Measurements from ENCODE around the gene JUND.
"Not testable (repeated sequence)": the region's sequence is repeated elsewhere in the genome, so short reads cannot be mapped to it uniquely, and the experiment has no call there.

JUND gene

GRCh38 chr19:18281082-18282020, at the start of gene JUND:
TSS of gene JUND (minus strand) at chr19:18281622. CDS start at chr19:18281484, 138 bp downstream.
- DNase-seq (ENCODE audit: low read depth in 4 of 4, low spot score in 1 of 4), result peak; percentile 92 to 98 (median 94)

DNA sequence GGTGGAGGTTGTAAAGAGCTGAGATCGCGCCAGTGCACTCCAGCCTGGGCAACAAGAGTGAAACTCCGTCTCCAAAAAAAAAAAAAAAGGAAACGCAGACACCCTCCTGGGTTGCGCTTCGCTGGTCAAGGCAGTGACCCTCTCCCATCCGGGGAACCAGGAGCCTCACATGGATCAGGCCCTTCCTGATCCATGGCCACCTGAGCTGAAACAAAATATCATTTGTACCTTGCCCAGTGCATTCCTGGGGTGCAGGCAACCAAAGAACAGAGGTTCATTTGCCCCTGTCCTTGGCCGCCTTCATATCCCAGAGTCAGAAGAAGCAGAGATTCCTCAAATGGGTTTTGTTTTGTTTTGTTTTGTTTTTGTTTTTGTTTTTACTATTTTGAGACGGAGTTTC, 49.4 kb upstream of the JUND start:
- DNase-seq (ENCODE audit: low read depth in 4 of 4, low spot score in 1 of 4), result no peak

GRCh38 chr19:18329035-18329376, 47.6 kb upstream of the JUND start:
- DNase-seq (ENCODE audit: low read depth in 4 of 4, low spot score in 1 of 4), result no peak

DNA sequence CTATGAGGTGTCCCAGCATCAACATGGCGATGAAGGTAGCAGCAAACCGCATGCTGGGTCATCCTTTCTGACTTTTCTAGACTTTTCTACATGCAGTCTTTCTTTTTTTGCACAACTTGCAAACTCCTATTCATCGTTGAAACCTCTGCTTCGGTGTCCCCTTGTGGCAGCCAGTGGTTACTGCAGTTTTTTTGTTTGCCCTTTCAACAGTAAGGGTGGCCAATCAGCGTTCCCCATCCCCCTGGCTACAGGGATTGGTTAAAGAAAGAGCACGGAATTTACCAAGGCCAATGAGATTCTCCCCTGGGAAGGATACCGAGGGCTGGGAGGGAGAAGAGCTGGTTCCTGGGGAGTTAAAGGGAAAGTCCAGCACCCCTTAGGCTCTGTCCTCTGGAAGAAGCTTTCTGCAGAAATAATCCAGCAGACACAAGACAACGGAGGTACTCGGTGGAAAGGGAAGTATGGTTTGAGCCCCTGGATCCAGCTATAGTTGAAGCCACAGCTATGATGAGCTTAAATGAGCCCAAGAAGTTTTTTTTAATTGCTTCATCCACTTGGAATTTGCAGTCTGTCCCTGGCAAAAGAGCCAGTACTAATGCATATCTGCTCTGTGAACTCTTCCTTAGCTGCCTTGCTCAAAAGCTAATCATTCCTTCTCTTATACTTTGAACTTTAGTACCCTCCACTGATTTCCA, 47.1 kb upstream of the JUND start:
- peak; percentile 52 to 83 (median 62) for DNase-seq (ENCODE audit: low read depth in 4 of 4, low spot score in 1 of 4)

- no peak for DNase-seq (ENCODE audit: low read depth in 4 of 4, low spot score in 1 of 4)
Measured at GRCh38 chr19:18326772-18327171, 45.4 kb upstream of the JUND start.

DNA sequence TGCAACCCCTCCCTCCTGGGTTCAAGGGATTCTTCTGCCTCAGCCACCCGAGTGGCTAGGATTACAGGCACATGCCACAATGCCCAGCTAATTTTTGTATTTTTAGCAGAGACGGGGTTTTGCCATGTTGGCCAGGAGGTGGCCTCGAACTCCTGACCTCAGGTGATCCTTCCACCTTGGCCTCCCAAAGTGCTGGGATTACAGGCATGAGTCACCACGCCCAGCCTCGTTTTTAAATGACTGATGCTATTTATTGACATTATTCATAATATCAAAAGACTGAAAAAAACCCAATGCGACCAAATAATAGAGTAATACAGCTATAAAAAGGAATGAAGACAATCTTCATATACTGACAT, 42.9 kb upstream of the JUND start:
- not testable (repeated sequence) for DNase-seq (ENCODE audit: low read depth in 4 of 4, low spot score in 1 of 4)

- DNase-seq (ENCODE audit: low read depth in 4 of 4, low spot score in 1 of 4), result peak; percentile 97 to 99 (median 98)
Measured at GRCh38 chr19:18322759-18323460, 41.5 kb upstream of the JUND start, which contains the start of gene LSM4. TSS of gene LSM4 (minus strand) at chr19:18323076. CDS start at chr19:18323020, 56 bp downstream.

DNA sequence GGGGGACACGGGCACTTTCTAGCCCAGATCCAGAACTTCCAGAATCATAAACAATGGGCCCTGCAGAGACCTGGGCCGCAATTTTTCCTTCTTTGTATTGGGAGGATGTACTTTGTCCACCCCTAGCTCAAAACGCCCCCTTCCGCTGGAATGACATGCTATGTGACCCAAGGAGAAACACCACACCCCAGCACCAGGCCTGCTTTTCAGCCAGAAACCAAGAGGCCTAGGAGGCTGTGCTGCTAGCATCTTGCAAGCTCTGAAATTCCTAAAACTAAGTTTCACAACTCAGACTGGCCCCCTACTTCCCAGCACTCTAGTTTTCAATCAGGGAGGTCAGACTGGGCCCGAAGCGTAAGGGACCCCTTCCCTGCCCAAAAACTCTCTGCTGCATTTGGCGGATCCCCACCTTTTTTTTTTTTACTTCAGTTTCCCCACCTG, 40.9 kb upstream of the JUND start:
- DNase-seq (ENCODE audit: low read depth in 4 of 4, low spot score in 1 of 4), result no peak

GRCh38 chr19:18321734-18322102, 40.3 kb upstream of the JUND start:
- no peak for DNase-seq (ENCODE audit: low read depth in 4 of 4, low spot score in 1 of 4)

- DNase-seq (ENCODE audit: low read depth in 4 of 4, low spot score in 1 of 4), result no peak
Measured at GRCh38 chr19:18320865-18321733, 39.7 kb upstream of the JUND start.

DNA sequence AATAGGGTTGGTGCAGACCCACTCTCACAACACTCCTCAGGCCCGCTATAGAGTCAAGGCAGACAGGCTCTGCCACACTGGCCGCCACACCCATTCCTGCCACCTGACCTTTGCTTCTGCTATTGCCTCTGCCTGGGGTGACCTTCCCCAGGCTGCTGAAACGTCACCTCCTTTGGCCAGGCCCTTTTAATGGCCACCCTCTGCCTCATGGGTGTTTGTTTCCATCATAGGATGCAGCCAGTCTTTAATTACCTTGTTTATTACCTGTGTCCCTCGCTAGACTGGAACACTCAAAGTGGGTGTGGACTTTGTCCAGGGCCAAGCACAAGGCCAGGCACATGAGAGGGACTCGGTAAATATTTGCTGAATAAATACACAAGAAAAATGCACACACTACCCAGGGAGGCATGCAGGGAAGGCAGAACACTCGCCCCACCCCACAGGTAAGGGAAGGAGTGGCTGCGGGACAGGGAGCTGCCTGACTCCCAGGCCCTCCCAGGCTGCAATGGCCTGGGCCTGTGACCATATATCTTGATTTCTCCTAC, 38.2 kb upstream of the JUND start:
- no peak for DNase-seq (ENCODE audit: low read depth in 4 of 4, low spot score in 1 of 4)

GRCh38 chr19:18317961-18318800, 36.8 kb upstream of the JUND start:
- no peak for DNase-seq (ENCODE audit: low read depth in 4 of 4, low spot score in 1 of 4)

GRCh38 chr19:18313398-18313797, 32.0 kb upstream of the JUND start:
- DNase-seq (ENCODE audit: low read depth in 4 of 4, low spot score in 1 of 4), result no peak

- DNase-seq (ENCODE audit: low read depth in 4 of 4, low spot score in 1 of 4), result no peak
Measured at GRCh38 chr19:18312092-18312534, 30.7 kb upstream of the JUND start.

GRCh38 chr19:18311502-18312091, 30.2 kb upstream of the JUND start:
- no peak for DNase-seq (ENCODE audit: low read depth in 4 of 4, low spot score in 1 of 4)

DNA sequence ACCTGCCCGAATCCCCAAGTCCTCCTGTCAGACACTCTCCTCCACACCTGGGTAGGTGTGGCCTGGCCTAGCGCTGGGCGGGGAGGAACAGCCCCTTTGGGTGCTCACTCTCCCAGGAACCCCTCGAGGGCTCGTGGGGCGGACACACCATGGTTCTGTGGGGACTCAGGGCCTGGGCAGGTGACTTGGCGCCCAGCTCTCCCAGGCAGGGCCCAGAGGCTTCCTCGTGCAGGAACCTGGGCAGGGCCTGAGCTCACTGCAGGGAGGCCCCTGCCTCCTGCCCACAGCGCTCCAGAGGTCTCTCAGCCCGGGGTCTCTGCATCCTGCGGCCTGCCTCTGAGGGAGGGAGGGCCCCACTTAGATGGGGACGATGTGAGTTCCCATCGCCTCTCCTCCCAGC, 29.5 kb upstream of the JUND start:
- DNase-seq (ENCODE audit: low read depth in 4 of 4, low spot score in 1 of 4), result no peak

- no peak for DNase-seq (ENCODE audit: low read depth in 4 of 4, low spot score in 1 of 4)
Measured at GRCh38 chr19:18310118-18310909, 28.9 kb upstream of the JUND start.

GRCh38 chr19:18309525-18310064, 28.2 kb upstream of the JUND start:
- no peak for DNase-seq (ENCODE audit: low read depth in 4 of 4, low spot score in 1 of 4)

All from stimulated activated CD4-positive, alpha-beta T cell treated with anti-CD3 and anti-CD28 coated beads, Interleukin-1b, Interleukin-23, amount 100 ng/mL, for 24 hours (primary cell).